ENCODE measurements around the gene ARHGAP6. TPM values are rescaled to one million over a fixed set of nuclear protein-coding genes. Genes with fewer than 3 reads are reported as not detected.

ARHGAP6 gene
- total and polyA plus RNA-seq, 8 donors = 7.0 to 25.4 (median 20.5) TPM

DNA sequence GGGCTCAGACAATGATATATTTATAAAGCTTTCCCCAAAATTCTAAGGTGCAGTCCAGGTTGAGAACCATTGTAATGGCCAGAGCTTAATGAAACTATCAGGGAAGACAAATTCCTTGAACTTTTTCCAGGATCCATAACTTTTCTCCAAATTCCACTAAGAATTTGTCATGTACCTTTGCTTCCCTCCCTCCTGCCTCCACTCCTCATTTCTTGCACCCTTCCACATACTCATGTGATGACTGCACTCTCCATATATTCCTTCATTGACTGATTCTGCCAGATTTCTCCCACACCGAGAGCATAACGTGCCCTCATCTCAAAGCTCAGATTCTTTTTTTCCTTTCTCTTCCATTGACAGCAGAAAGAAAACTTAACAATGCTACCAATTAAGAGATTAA lies 393.4 kb downstream of the ARHGAP6 start:
- no peak for ATAC-seq
- Histone ChIP-seq H3K36me3 (no peaks in the 10 kb centered on the region), H3K4me3 (no peak overlapping the region), H3K4me1 (no peaks in the 10 kb centered on the region), H3K9me3 (no peaks in the 10 kb centered on the region), H3K27ac (no peak overlapping the region), H3K27me3 (no peaks in the 10 kb centered on the region)
- intact Hi-C loops (cut with DNase I) = no loop called here
- TF ChIP-seq, protein P1, sequence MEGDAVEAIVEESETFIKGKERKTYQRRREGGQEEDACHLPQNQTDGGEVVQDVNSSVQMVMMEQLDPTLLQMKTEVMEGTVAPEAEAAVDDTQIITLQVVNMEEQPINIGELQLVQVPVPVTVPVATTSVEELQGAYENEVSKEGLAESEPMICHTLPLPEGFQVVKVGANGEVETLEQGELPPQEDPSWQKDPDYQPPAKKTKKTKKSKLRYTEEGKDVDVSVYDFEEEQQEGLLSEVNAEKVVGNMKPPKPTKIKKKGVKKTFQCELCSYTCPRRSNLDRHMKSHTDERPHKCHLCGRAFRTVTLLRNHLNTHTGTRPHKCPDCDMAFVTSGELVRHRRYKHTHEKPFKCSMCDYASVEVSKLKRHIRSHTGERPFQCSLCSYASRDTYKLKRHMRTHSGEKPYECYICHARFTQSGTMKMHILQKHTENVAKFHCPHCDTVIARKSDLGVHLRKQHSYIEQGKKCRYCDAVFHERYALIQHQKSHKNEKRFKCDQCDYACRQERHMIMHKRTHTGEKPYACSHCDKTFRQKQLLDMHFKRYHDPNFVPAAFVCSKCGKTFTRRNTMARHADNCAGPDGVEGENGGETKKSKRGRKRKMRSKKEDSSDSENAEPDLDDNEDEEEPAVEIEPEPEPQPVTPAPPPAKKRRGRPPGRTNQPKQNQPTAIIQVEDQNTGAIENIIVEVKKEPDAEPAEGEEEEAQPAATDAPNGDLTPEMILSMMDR (IDR thresholded peaks at IDR 0.05) = no peak
- DNase-seq = no peak

DNA sequence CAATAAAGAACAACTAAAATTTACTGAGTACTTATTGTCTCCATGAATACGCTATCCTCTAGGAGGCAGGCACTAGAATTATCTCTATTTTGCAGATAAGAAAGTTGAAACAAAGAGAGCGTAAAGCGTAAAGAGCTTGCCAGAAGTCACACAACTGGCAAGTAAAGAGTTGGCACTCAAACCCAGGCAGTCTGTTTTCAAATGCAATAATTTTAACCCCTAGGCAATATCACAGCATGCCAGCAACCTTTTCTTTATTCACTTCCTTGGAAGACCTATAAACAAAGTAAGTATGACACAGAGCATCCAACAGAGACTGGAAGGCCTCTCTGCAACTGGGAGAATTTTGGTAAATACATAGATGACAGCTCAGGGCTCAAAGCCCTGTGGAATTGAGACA lies 395.7 kb downstream of the ARHGAP6 start:
- Histone ChIP-seq H3K27ac (no peak overlapping the region), H3K36me3 (no peaks in the 10 kb centered on the region), H3K27me3 (no peaks in the 10 kb centered on the region), H3K9me3 (no peaks in the 10 kb centered on the region), H3K4me3 (no peak overlapping the region), H3K4me1 (no peaks in the 10 kb centered on the region)
- ATAC-seq (no peak), DNase-seq (no peak)
- intact Hi-C loops (cut with DNase I) = no loop called here
- TF ChIP-seq, protein P1 (IDR thresholded peaks at IDR 0.05) = no peak

DNA sequence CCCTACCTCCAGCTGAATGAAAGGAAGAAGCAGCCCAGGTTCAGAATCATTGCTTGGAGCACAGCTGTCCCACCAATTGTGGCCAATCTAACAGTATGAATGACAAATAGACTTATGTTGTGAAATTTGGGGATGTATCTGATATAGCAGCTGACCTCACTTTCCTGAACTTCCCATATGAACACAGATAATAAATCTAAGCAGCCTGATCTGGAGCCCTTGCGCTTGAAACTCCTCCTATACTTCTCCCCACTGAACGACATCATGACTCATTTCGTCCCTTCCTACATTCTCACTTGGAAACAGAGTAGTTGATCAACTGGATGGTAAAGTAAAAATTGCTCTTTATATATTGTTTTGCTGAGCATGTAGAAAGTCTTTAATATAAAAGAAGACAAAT lies 396.7 kb downstream of the ARHGAP6 start:
- ATAC-seq (no peak), DNase-seq (no peak)
- no peaks in the 10 kb centered on the region for H3K9me3 ChIP-seq
- H3K27me3 ChIP-seq = no peaks in the 10 kb centered on the region
- intact Hi-C loops (cut with DNase I) = no loop called here
- H3K36me3 ChIP-seq = no peaks in the 10 kb centered on the region
- no peak overlapping the region for H3K27ac ChIP-seq
- H3K4me1 ChIP-seq = no peaks in the 10 kb centered on the region
- TF ChIP-seq, protein P1 (IDR thresholded peaks at IDR 0.05) = no peak
- H3K4me3 ChIP-seq = no peak overlapping the region

DNA sequence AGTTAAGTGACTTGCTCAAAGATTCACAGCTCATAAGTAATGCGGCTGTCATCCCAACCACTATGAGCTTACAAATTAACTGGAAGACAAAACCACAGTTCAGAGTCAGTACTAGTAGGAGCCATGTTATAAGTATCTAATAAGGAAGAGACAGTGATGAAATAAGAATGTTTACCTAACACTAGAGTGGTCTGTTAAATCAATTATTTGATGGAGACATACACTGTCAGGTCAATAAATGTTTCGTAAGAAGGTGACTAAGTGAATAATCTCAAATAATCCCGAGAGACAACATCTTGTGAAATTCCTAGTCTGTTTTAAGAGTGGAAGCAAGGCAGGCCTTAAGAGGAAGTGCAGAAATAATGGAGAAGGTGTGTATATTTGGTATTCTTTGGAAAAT lies 398.3 kb downstream of the ARHGAP6 start:
- Histone ChIP-seq H3K27me3 (no peaks in the 10 kb centered on the region), H3K9me3 (no peaks in the 10 kb centered on the region), H3K4me1 (no peaks in the 10 kb centered on the region), H3K36me3 (no peaks in the 10 kb centered on the region), H3K27ac (no peak overlapping the region), H3K4me3 (no peak overlapping the region)
- TF ChIP-seq, protein P1 (IDR thresholded peaks at IDR 0.05) = no peak
- ATAC-seq (no peak), DNase-seq (no peak)
- intact Hi-C loops (cut with DNase I) = no loop called here

DNA sequence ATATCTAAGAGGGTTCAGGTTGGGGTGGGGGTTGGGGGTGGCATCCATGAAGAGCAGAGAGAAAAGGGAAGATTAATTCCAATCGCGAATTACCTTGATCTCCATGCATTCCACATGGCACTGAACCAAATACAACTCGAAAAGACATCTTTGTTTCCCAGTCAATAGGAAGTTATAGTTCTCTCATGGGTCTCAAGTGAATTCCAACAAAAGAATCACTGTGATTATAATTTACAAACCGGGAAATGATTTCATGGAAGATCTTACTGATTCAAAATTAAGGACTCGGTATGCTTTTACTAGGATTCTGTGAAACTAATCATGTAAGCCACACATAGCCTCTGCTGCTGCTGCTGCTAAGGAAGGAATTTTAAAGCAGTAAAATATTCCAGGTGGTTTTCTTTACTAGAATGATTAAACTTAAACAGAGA lies 399.1 kb downstream of the ARHGAP6 start:
- intact Hi-C loops (cut with DNase I) = no loop called here
- no peak for ATAC-seq
- no peak for DNase-seq
- no peaks in the 10 kb centered on the region for H3K27me3 ChIP-seq
- no peaks in the 10 kb centered on the region for H3K9me3 ChIP-seq
- no peaks in the 10 kb centered on the region for H3K4me1 ChIP-seq
- no peaks in the 10 kb centered on the region for H3K36me3 ChIP-seq
- TF ChIP-seq, protein P1 (IDR thresholded peaks at IDR 0.05) = no peak
- no peak overlapping the region for H3K27ac ChIP-seq
- H3K4me3 ChIP-seq = no peak overlapping the region
